Loucy (cell line): ENCODE measurements around the gene PAFAH1B2.

Experiments used
- EZH2phosphoT487 ChIP-seq: fragments of 200-600 bp; IDR thresholded peaks from 2 replicates; pipeline ENCODE4 v1.6.1; 2018; ENCODE audit warnings: antibody characterized with exemption, mild to moderate bottlenecking, moderate library complexity, borderline replicate concordance
- TF ChIP-seq, protein P1 (sequence below): fragments of 200-600 bp; sonication (generic); conservative IDR thresholded peaks from 2 replicates; pipeline ENCODE4 v1.5.1; 2014; ENCODE audit warnings: mild to moderate bottlenecking, antibody characterized with exemption, low read length

DNA sequence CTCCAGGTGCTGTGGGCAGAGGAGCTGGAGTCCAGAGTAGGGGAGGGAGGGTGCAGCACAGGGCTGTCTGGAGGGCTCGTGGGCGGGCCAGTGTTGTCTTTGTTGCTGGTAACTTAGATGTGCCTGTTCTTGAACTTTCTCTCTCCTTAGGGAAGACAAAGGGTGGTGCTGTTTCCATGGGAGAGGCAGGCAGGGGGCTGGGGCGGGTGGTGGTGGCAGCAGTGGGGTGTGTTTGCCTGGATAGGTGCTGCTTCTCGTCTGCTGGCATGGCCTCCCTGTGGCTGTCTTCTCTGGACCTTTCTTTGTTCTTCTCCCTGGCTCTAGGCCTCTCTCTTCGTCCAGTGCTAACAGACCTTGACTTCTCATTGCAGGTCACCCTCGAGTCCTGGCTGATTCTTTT lies 42.9 kb downstream of the PAFAH1B2 start:
- TF ChIP-seq, protein P1, sequence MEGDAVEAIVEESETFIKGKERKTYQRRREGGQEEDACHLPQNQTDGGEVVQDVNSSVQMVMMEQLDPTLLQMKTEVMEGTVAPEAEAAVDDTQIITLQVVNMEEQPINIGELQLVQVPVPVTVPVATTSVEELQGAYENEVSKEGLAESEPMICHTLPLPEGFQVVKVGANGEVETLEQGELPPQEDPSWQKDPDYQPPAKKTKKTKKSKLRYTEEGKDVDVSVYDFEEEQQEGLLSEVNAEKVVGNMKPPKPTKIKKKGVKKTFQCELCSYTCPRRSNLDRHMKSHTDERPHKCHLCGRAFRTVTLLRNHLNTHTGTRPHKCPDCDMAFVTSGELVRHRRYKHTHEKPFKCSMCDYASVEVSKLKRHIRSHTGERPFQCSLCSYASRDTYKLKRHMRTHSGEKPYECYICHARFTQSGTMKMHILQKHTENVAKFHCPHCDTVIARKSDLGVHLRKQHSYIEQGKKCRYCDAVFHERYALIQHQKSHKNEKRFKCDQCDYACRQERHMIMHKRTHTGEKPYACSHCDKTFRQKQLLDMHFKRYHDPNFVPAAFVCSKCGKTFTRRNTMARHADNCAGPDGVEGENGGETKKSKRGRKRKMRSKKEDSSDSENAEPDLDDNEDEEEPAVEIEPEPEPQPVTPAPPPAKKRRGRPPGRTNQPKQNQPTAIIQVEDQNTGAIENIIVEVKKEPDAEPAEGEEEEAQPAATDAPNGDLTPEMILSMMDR, result no peak
- TF ChIP-seq EZH2phosphoT487, result no peak
